Sigmoid colon (tissue), 4 donors: Measurements from ENCODE around the gene PCGF3.

Source experiments
- CTCF ChIP-seq, 4 experiments: fragments of 450-650 bp in 3 of 4; fragments of 200-600 bp in 1 of 4; IDR thresholded peaks; one replicate each; pipeline ENCODE4 v1.5.1; 2016 to 2019; ENCODE audit warnings: antibody characterized with exemption in 4 of 4, mild to moderate bottlenecking in 3 of 4, moderate library complexity in 2 of 4
- EP300 ChIP-seq, 4 donors: sonication (generic); formaldehyde crosslinking; IDR thresholded peaks; one replicate each; pipeline ENCODE4 v1.6.1; 2017; ENCODE audit warnings: antibody characterized with exemption in 4 of 4
- POLR2A ChIP-seq, 2 donors: fragments of 450-650 bp; IDR thresholded peaks; one replicate each; pipeline ENCODE4 v1.6.1; 2016; ENCODE audit warnings: antibody characterized with exemption in 2 of 2, mild to moderate bottlenecking in 2 of 2, moderate library complexity in 2 of 2

- TF ChIP-seq EP300 (IDR thresholded peaks at IDR 0.05) (no peak), POLR2A (IDR thresholded peaks at IDR 0.05) (no peak), CTCF (IDR thresholded peaks at IDR 0.05) (no peak)
Measured at GRCh38 chr4:748461-748860, 42.8 kb downstream of the PCGF3 start.
